ENCODE measurements around the gene TOR1B.

DNA sequence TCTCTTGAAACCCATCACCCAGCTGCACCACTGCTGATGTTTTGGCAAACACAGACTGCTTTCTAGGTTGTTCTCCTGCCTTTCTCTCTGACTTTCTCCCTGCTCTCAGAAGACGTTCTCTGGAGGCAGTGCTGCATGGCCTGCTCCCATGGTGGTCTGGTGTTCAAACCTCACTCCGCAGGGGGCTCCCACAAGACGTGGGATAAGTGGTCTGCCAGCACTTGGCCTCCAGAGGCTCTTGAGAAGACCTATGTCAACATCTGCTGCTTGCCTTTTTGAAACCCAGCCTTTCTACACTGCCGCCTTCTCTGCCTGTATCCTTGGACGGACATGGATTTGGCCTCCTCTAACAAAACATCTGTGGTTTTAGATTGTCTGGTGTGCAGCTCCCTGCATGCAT, 48.8 kb downstream of the TOR1B start:
- TF ChIP-seq, protein P1, sequence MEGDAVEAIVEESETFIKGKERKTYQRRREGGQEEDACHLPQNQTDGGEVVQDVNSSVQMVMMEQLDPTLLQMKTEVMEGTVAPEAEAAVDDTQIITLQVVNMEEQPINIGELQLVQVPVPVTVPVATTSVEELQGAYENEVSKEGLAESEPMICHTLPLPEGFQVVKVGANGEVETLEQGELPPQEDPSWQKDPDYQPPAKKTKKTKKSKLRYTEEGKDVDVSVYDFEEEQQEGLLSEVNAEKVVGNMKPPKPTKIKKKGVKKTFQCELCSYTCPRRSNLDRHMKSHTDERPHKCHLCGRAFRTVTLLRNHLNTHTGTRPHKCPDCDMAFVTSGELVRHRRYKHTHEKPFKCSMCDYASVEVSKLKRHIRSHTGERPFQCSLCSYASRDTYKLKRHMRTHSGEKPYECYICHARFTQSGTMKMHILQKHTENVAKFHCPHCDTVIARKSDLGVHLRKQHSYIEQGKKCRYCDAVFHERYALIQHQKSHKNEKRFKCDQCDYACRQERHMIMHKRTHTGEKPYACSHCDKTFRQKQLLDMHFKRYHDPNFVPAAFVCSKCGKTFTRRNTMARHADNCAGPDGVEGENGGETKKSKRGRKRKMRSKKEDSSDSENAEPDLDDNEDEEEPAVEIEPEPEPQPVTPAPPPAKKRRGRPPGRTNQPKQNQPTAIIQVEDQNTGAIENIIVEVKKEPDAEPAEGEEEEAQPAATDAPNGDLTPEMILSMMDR (IDR thresholded peaks at IDR 0.05), result no peak
- TF ChIP-seq POLR2AphosphoS5 (IDR thresholded peaks at IDR 0.05), result no peak

Data from breast epithelium (tissue), 3 donors.